Measurements from ENCODE around the gene FZD4. TPM values are rescaled to one million over a fixed set of nuclear protein-coding genes. Genes with fewer than 3 reads are reported as not detected.

The FZD4 gene
- total RNA-seq, 2 experiments from 2014 or later, result 0.07 to 0.16 TPM

- Mint-ChIP-seq H3K4me1 (ENCODE audit: low read depth) (no peaks in the 10 kb centered on the region), H3K4me3 (no peak overlapping the region), H3K36me3 (ENCODE audit: low read depth) (no peaks in the 10 kb centered on the region), H3K9me3 (no peaks in the 10 kb centered on the region), H3K27ac (no peak overlapping the region), H3K27me3 (no peaks in the 10 kb centered on the region)
- TF ChIP-seq CTCF (IDR thresholded peaks at IDR 0.05), result no peak
- ATAC-seq, result no peak
- intact Hi-C loops (cut with micrococcal nuclease), result no loop called here
- POLR2A ChIA-PET, result interaction anchor here (0.8 kb wide), 1 partner anchor 111 kb away, joined by 4 read pairs; no protein-coding TSS in a partner anchor
- CTCF ChIA-PET, result interaction anchor here (1.2 kb wide), 1 partner anchor 13 kb away, joined by 5 read pairs; no protein-coding TSS in a partner anchor
- no peak for DNase-seq
Observed at GRCh38 chr11:86981777-86982540, 26.8 kb upstream of the FZD4 start.

GRCh38 chr11:86980086-86980796, 25.0 kb upstream of the FZD4 start:
- intact Hi-C loops (cut with micrococcal nuclease), result no loop called here
- H3K27ac Mint-ChIP-seq, result no peak overlapping the region
- H3K4me1 Mint-ChIP-seq (ENCODE audit: low read depth), result no peaks in the 10 kb centered on the region
- no peaks in the 10 kb centered on the region for H3K9me3 Mint-ChIP-seq
- TF ChIP-seq CTCF (IDR thresholded peaks at IDR 0.05), result no peak
- H3K4me3 Mint-ChIP-seq, result no peak overlapping the region
- ChIA-PET CTCF (interaction anchor here (0.7 to 1.3 kb wide), 5 partner anchors 15 to 310 kb away, joined by 3 to 4 read pairs (median 3); partner anchors contain the start of gene TMEM135), POLR2A (no interaction called here)
- DNase-seq (no peak), ATAC-seq (no peak)
- H3K27me3 Mint-ChIP-seq, result no peaks in the 10 kb centered on the region
- H3K36me3 Mint-ChIP-seq (ENCODE audit: low read depth), result no peaks in the 10 kb centered on the region

- Mint-ChIP-seq H3K27me3 (no peaks in the 10 kb centered on the region), H3K36me3 (ENCODE audit: low read depth) (no peaks in the 10 kb centered on the region), H3K27ac (no peak overlapping the region), H3K4me1 (ENCODE audit: low read depth) (no peaks in the 10 kb centered on the region), H3K9me3 (no peaks in the 10 kb centered on the region), H3K4me3 (no peak overlapping the region)
- ATAC-seq (peak; percentile 71), DNase-seq (peak; percentile 8)
- TF ChIP-seq CTCF (IDR thresholded peaks at IDR 0.05), result peak; percentile 68
- POLR2A ChIA-PET, result no interaction called here
- intact Hi-C loops (cut with micrococcal nuclease), result loop anchor here (2.0 to 5.0 kb wide), 2 partner anchors 118 to 313 kb away; no protein-coding TSS in a partner anchor
- CTCF ChIA-PET, result interaction anchor here (0.7 to 1.3 kb wide), 3 partner anchors 58 to 322 kb away, joined by 3 read pairs; partner anchors contain the start of gene TMEM135
Observed at GRCh38 chr11:86978756-86979608, 23.8 kb upstream of the FZD4 start.

GRCh38 chr11:86978247-86978646, 23.1 kb upstream of the FZD4 start:
- ChIA-PET POLR2A (no interaction called here), CTCF (interaction anchor here (0.6 to 0.7 kb wide), 3 partner anchors 39 to 335 kb away, joined by 3 to 4 read pairs (median 3); no protein-coding TSS in a partner anchor)
- intact Hi-C loops (cut with micrococcal nuclease), result loop anchor here (2.0 to 5.0 kb wide), 2 partner anchors 119 to 314 kb away; no protein-coding TSS in a partner anchor
- H3K27me3 Mint-ChIP-seq, result no peaks in the 10 kb centered on the region
- H3K4me3 Mint-ChIP-seq, result no peak overlapping the region
- DNase-seq (no peak), ATAC-seq (no peak)
- H3K4me1 Mint-ChIP-seq (ENCODE audit: low read depth), result no peaks in the 10 kb centered on the region
- no peak for TF ChIP-seq CTCF (IDR thresholded peaks at IDR 0.05)
- peaks cover 4% of the 10 kb centered on the region for H3K36me3 Mint-ChIP-seq (ENCODE audit: low read depth)
- H3K9me3 Mint-ChIP-seq, result peaks cover 6% of the 10 kb centered on the region
- H3K27ac Mint-ChIP-seq, result no peak overlapping the region

All from activated CD8-positive, alpha-beta T cell treated with anti-CD3 and anti-CD28 coated beads for 36 hours (primary cell).